Measurements from ENCODE around the gene ANKRD10. TPM values are rescaled to one million over a fixed set of nuclear protein-coding genes. Genes with fewer than 3 reads are reported as not detected.
"Not testable (repeated sequence)": the region's sequence is repeated elsewhere in the genome, so short reads cannot be mapped to it uniquely, and the experiment has no call there.

Gene ANKRD10
- total RNA-seq = 10 to 100 TPM; 70.0 to 70.4 TPM

DNA sequence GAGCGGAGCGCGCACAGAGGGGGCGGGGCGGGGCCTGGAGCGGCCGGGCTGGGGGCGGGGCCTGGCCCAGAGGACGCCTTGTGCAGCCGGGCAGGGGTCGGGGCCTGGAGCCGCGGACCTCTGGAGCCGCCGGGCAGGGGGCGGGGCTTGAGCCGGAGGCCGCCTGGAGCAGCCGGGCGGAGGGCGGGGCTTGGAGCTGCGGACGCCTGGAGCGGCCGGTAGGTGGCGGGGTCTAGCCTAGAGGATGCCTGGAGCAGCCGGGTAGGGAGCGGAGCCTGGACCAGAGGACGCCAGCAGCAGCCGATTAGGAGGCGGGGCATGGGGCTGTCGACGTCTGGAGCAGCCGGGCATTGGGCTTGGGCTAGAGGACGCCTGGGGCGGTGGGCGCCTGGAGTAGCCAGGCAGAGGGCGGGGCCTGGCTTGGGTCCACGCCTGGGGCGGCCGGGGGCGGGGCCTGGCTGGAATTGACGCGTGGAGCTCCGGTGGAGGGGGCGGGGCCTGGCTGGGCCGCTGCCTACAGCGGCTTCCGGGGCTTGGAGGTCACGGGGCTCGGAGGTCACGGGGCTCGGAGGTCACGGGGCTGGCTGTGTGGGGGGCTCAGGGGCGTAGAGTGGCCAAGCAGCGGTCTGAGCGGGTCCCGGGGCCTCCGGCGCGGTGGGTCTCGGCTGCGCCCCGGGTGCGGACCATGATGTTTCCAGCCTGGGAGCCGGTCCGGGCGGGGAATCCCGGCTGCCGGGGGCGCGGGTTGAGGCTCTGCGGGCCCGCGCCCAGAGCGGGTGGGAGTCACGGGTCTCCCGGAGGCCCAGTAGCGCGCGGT, at the start of gene ANKRD10:
Gene ANKRD10, minus strand, starts transcription at position 13 of the 817 bp plus-strand sequence. CDS start 135 bp downstream, outside the sequence.
- ChIA-PET POLR2A (interaction anchor here (0.6 to 1.2 kb wide), 10 partner anchors 24 to 300 kb away, joined by 3 to 6 read pairs (median 4); partner anchors contain the start of gene NAXD), CTCF (interaction anchor here (0.5 to 1.3 kb wide), 13 partner anchors 9 to 302 kb away, joined by 3 to 5 read pairs (median 3); no protein-coding TSS in a partner anchor)

DNA sequence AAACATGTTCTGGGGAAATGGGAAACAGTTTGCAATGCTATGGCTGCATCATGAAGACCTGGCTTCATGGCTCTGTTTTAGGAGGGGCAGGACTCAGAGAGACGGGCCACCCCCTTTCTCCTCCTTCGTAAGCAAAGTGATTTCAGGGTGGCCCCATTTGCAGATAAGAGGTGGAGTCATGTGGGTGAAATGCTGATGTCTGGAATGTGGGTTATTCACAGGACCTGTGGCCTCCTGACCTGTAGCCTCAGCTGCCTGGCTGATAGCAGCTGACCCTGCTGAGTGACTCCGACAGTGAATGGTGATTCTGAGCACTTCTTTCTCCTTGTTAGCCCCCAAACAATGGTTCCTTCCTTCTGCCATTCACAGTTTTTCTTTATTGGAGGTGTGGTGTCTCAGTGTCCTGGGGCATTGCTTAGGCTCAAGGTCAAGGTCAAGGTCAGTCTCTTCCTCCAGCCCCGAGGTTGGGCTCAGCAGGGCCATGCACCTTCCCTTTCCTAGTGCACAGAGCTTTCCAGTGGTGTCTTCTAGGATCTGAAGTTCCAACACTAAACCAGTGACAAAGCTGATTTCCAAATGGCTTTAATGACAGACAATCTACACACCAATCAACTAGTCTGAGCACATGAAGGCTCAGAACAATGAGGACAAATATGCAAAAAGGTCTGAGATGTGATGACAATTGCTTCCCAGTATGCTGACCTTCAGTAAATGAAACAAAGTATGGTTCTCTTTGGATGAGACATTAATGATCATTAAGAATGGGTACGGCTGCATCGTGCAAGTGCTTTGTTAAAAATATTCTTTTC, 49.6 kb upstream of the ANKRD10 start:
- ChIA-PET CTCF (no interaction called here), POLR2A (no interaction called here)

DNA sequence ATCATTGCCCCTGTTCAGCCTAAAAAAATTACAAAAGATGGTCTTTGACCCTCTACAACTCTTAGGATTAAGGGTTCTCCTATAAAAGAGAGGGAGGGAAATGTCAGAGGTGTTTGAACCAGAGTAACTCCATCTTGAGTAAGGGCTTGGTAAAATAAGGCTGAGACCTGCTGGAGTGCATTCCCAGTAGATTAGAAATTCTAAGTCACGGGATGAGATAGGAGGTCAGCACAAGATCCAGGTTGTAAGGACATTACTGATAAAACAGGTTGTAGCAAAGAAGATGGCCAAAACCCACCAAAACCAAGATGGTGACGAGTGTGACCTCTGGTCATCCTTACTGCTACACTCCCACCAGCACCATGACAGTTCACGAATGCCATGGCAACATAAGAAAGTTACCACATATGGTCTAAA, 48.7 kb upstream of the ANKRD10 start:
- ChIA-PET POLR2A (no interaction called here), CTCF (no interaction called here)

DNA sequence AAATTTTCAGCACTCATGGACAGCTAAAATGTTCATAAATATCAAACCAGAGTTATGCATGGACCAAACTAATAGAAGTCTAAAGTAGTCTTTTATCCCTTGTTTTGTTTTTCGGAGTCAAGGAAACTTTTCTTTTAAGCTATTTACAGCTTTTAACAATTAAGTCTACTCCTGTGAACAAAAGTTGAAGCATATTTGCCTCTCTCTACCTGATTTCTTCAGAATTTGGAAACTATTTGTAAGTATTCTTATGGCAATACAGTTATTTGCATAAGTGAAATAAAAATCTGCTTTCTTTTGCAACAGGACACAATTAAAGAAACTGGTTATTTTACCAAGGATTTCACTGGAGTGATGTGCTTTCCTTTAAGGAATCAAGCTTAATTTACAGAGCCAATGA, 47.1 kb upstream of the ANKRD10 start:
- CTCF ChIA-PET = no interaction called here
- POLR2A ChIA-PET = no interaction called here

DNA sequence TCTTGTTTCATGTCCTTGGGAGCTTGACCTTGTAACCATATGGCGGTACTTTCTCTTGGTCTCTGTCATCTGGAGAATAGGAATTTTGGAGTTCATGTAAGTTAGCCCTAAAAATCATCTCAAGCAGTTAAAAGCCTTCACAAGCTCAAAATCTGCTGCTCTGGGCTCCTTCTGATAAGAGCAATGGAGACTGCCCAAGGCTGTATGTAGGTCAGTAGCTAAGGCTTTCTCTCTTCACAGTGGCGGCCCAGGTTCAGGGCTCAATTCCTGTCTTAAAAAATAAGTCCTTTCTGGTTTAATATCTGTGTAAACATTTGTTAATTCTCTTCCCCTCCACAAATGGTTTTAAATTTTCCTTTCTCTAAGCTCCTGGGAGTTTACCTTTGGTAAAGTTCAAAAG, 45.3 kb upstream of the ANKRD10 start:
- ChIA-PET CTCF (interaction anchor here (0.7 kb wide), 1 partner anchor 45 kb away, joined by 3 read pairs; the partner anchor contains the start of gene ANKRD10), POLR2A (interaction anchor here (1.0 kb wide), 1 partner anchor 45 kb away, joined by 3 read pairs; no protein-coding TSS in a partner anchor)

DNA sequence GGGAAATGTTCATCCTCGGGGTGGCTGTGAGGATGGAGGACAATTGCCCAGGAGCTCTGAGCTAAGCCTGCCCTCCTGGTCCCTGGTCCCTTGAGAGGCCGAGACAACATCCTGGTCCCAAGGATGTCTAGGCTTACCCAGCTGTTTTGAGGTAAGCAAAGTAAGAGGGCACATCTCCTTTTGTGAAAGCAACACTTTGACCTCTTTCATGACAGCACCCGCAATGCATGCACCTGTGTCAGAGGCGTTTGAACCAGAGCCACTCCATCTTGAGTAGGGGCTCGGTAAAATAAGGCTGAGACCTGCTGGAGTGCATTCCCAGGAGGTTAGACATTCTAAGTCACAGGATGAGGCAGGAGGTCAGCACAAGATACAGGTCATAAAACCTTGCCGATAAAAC, 43.1 kb upstream of the ANKRD10 start:
- ChIA-PET POLR2A (no interaction called here), CTCF (interaction anchor here (0.6 kb wide), 1 partner anchor 521 kb away, joined by 3 read pairs; no protein-coding TSS in a partner anchor)

DNA sequence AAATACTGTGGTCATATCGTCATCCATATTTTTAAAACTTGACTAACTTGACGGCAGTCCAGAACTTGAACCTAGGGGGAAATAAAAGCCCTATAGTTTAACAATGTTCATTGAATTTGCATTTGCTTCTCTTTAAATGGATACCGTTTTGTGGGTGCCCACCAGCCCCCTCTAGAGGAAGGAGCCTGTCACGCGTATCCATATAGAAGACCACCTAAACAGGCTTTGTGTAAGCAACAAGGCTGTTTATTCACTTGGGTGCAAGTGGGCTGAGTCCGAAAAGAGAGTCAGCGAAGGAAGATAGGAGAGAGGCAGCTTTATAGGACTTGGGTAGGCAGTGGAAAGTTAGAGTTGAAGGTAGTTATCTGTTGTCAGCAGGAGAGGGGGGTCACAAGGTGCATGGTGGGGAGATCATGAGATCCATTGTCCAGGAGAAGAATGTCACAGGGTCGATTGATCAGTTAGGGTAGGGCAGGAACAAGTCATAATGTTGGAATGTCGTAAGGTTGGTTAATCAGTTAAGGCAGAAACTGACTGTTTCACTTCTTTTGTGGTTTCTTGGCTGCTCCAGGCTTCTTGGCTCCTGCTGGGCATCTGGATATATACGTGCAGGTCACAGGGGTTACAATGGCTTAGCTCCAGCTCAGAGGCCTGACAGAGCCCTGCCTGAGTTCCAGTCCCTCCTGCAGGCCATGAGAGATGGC, 42.5 kb upstream of the ANKRD10 start:
- ChIA-PET POLR2A (no interaction called here), CTCF (interaction anchor here (0.6 kb wide), 1 partner anchor 522 kb away, joined by 3 read pairs; no protein-coding TSS in a partner anchor)

DNA sequence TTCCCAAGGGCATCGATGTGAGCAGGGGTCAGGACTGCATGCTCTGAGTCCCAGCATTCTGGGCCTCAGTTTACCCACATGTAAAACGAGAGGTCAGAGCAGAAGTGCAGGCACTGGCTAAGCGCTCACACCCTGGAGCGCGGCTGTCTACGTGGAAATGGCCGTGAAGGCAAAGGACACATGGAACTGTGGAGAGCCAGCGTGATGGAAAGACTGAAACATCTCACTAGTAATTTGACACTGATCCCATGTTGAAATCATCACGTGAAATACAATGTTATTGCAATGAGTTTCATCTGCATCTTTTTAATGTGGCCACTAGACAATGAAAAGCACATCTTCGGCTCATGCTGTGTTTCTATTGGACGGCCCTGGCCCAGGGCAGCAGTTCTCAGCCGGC, 41.3 kb upstream of the ANKRD10 start:
- POLR2A ChIA-PET, CTCF ChIA-PET: not testable (repeated sequence)

DNA sequence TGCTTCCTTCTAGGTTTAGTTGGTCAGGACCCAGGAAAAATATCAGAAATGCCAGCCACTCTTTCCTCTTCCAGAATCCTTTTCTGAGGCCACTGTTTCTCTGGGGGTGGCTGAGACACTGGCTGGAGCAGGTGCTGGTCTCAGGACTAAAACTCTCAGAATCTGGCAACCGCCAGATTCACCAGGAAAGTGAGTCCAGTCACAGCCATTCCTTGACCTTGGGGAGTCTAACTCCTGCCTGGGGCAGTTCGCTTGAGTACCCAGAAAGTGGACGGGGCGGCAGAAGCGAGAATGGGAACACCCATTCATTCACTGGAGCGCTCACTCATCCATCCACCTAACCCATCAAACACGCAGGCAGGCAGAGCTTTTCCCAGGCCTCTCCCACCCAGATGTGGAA, 40.7 kb upstream of the ANKRD10 start:
- CTCF ChIA-PET = not testable (repeated sequence)

DNA sequence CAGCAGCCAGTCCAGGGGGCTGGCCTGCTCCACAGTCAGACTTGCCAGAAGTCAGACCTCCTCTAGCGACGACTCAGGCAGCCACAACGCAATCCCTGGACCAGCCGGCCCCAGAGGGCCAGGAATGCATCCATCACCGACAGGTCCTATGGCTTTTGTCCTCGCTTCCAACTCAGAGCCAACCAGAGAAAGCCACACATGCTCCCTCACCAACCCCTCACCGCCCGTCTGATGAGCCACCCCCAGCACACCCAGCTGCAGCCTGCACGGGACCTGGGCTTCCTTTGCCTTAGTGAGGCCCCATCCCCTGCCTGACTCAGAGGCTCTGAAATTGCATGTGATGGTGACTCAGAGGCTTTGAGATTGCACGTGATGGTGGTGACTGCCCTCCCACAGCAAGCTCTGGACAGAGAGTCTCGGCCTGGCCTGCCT, 40.2 kb upstream of the ANKRD10 start:
- POLR2A ChIA-PET, CTCF ChIA-PET: not testable (repeated sequence)

More for the DNA sequence above, 40.7 kb upstream of the ANKRD10 start:
- POLR2A ChIA-PET = not testable (repeated sequence)

DNA sequence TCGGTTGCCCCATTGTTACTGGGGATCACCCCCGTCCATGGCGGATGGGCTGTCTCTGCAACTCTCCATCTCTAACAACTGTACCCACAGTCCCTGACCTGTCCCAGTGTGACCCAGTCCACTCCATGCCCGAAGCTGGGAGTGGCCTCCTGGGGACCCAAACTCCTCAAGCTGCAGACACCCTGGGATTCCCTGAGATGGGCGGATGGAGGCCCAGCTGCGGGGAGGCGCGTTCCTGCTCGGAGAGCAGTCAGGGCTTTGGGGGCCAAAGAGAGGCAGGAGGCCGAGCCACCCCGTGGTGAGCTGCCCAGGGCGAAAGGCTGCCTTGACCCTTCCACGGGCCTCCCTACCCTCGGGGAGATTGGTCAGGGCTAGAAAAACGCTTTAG, 39.7 kb upstream of the ANKRD10 start:
- CTCF ChIA-PET, POLR2A ChIA-PET: not testable (repeated sequence)

DNA sequence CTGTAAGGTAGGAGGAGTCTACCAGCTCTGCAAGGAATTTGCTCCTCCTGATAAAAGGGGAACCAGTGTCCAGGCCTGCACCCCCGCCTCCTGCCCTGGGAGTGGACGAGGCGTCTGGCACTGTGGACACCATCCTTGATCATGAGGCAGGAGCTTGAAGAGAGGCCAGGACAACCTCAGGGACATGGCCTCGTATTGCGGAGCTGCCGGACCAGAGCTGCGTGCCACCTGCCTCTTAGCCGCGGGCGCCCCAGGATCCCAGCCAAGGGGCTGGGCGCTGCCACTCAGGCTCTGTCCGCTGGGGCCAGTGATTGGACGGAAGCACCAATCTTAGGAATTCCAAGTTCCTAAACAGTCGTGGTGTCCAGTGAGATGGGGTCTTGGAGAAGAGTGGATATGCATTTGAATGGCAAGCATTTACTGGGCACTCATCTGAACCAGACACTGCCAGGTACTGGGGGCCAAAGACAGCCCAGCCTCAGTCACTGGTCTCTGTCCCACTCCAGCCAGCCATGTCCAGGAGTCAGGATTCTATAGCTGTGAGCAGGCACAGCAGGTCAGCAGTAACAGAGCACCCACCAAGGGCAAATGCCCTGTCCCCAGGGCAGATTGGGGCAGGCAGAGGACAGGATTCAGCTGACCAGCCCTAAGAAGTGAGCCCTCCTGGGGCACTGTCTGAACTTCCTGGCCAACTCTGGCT, 39.1 kb upstream of the ANKRD10 start:
- POLR2A ChIA-PET = no interaction called here
- CTCF ChIA-PET = no interaction called here

DNA sequence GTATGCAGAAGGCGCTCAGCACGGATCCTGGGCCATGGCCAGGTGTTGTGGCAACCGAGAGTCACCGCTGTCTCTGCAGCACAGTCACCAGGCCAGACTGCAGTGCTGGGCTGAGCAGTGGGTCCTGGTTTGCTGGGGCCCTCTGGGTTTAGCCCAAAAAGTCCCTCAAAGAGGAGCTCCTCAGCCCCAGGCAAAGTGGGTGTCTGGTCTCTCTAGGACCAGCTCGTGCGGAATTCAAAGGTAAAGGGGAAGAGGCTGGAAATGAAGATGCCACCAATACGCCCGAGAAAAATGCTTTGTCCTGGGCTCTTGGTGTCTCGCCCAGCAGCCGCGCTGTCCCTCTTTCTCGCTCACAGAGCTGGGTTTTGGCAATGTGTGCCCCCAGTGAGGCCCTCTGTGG, 38.5 kb upstream of the ANKRD10 start:
- CTCF ChIA-PET = no interaction called here

DNA sequence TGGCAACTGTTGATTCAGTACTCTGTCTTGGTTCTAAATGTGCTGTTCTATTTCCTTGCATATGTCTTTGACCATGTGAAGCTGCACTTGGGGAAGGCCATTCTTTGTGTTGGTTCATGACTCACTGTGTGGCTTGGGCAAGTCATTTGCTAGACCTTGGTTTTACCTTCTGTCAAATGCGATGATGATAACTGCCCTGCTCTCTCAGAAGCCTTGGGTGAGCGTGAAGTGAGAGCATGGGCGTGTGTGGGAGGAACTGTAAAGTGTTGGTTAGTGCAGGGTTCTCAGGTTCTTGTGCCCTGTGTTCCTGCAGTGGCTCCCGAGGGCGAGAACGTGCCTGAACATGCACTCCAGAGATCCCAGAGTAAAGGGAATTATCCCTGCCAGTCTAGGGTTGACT, 37.3 kb upstream of the ANKRD10 start:
- CTCF ChIA-PET = interaction anchor here (1.0 kb wide), 1 partner anchor 115 kb away, joined by 5 read pairs; no protein-coding TSS in a partner anchor
- POLR2A ChIA-PET = not testable (repeated sequence)

More for the DNA sequence above, 38.5 kb upstream of the ANKRD10 start:
- POLR2A ChIA-PET = no interaction called here

DNA sequence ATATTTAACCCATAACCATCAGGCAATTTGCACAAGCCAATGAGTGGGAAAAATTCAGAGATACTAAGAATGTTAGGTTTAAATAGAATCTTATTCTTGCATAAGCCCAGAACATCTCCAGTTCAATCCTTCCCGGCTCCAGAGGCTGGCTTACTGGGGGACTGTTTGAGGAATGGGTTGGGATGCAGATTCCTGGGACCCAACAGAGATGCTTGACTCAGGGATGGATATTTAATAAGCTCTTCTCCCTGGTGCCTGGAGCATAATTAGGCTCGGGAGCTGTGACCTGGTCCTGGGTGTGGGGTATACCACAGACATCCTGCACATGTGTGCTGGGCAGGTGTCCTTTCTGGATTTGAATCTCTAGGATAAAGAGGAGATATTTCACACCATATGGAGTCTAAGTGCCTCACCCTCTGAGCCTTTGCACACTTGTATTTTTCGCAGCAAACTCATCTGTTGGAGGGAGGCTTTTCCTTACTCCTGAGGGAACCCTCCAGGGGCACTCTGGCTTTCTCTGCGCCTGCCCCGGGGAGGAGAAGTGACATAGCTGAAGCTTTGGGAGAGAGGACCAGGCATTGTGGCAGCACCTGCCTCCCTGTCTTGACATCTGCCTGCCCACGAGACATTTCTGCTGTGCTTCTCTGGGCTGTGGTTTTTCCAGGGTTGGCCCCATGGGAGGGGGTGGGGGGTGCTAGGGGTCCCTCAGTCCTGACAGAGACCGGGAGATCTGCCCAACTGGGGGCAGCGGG, 36.1 kb upstream of the ANKRD10 start:
- CTCF ChIA-PET = interaction anchor here (0.7 to 1.0 kb wide), 2 partner anchors 36 to 116 kb away, joined by 3 to 5 read pairs; no protein-coding TSS in a partner anchor

DNA sequence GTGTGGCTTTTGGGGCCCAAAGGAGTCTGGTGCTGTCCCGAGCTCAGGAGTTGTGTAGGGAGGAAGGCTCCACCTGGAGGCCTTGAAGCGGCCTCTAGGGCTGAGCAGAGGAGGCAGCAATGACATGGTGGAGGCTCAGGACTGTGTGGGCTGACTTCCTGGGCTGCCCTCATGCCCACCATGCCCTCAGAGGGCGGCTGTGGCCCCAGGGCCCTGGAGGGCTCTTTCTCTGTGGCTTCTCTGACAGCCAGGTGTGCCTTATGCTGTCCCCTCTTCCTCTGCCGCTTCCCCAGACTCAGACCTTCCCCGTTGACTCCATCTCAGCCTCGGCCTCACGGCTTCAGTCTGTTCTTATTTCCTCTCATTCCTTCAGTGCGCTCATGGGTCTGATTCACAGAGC, 35.5 kb upstream of the ANKRD10 start:
- ChIA-PET CTCF (no interaction called here), POLR2A (no interaction called here)

More for the DNA sequence above, 36.1 kb upstream of the ANKRD10 start:
- POLR2A ChIA-PET = no interaction called here

DNA sequence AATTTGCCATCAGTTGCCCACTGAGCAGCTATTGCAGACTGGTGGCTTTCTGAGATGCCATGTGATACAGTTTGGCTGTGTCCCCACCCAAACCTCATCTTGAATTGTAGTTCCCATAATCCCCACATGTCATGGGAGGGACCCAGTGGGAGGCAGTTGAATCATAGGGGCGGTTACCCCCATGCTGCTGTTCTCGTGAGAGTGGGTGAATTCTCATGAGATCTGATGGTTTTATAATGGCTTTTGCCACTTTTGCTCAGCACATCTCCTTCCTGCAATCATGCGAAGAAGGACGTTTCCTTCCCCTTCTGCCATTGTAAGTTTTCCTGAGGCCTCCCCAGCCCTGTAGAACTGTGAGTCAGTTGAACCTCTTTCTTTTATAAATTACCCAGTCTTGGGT, 34.8 kb upstream of the ANKRD10 start:
- ChIA-PET CTCF (no interaction called here), POLR2A (no interaction called here)

DNA sequence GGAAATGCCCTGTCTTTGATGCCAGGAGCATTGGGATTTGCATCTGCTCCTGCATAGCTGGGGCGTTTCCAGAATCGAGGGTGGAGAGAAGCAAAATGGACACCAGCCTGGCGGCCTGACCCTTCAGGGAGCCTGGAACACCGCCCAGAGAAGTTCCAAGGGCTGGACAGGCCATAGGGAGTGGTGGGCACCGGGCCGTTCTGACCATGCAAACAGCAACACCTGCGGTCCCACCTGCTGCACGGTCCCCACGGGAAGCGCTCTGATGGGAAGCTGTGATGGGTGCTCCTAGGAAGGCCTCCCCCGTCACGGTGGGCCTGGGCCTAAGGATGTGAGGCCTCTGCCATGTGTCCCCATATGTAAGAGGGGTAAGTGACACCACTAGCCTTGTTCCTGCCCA, 34.2 kb upstream of the ANKRD10 start:
- ChIA-PET CTCF (no interaction called here), POLR2A (no interaction called here)

DNA sequence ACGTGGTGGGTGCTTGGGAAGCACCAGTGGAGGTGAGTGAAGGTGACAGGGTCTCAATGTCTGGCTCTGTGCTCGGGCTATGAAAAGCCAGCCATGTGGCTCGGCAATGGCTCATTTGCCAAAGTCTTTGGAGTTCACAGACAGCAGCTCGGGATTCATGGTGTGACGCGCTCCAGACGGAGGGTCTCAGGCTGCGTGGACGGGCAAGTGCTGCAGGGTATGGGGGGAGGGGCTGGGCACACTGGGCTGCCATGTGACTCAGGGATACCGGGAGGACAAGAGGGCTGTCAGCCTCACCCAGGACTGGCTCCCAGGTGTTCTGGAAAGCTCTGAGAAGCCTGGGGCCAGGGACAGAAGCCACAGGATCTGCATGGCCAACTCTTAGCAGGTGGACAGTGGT, 32.5 kb upstream of the ANKRD10 start:
- POLR2A ChIA-PET = not testable (repeated sequence)

More for the DNA sequence above, 32.5 kb upstream of the ANKRD10 start:
- CTCF ChIA-PET = not testable (repeated sequence)

Measured in activated CD8-positive, alpha-beta memory T cell treated with anti-CD3 and anti-CD28 coated beads for 36 hours (primary cell).